Activated CD4-positive, alpha-beta T cell treated with anti-CD3 and anti-CD28 coated beads, Interleukin-2, amount 50 U/mL, for 24 hours (primary cell): ENCODE measurements around the gene ZBTB4.

Source experiments
- DNase-seq, 2 donors: peaks; one replicate each; pipeline ENCODE4 v3.0.0-alpha.2; 2020; ENCODE audit warnings: low read depth in 1 of 2, low spot score in 1 of 2

Gene ZBTB4

GRCh38 chr17:7423679-7424078 lies 55.8 kb downstream of the ZBTB4 start:
- DNase-seq, result no peak

DNA sequence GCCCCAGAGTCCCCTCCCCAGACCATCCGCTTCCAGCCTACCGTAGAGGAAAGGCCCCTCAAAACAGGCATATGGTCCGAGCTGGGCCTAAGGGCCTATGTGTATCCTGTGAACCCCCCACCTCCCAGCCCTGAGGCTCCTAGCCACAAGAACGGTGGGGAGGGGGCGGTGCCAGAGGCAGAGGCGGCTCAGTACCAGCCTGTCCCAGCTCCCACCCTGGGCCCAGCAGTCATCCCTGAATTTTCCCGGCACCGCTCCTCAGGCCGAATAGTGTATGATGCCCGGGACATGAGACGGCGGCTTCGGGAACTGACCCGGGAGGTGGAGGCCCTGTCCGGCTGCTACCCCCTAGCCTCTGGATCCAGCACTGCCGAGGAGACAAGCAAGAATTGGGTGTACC lies 58.2 kb downstream of the ZBTB4 start:
- DNase-seq, result no peak

- no peak for DNase-seq
Measured at GRCh38 chr17:7419819-7420610, 59.4 kb downstream of the ZBTB4 start, which contains the start of gene SPEM1. Gene SPEM1, plus strand, starts transcription at chr17:7420324. Its CDS starts 61 bp downstream, at chr17:7420385.

- no peak for DNase-seq
Measured at GRCh38 chr17:7418472-7419152, 60.8 kb downstream of the ZBTB4 start.

DNA sequence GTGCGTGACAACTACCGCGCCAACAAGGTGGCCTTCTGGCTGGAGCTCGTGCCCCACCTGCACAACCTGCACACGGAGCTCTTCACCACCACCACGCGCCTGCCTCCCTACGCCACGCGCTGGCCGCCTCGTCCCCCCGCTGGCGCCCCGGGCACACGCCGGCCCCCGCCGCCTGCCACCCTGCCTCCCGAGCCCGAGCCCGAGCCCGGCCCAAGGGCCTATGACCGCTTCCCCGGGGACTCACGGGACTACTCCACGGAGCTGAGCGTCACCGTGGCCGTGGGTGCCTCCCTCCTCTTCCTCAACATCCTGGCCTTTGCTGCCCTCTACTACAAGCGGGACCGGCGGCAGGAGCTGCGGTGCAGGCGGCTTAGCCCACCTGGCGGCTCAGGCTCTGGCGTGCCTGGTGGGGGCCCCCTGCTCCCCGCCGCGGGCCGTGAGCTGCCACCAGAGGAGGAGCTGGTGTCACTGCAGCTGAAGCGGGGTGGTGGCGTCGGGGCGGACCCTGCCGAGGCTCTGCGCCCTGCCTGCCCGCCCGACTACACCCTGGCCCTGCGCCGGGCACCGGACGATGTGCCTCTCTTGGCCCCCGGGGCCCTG lies 62.3 kb downstream of the ZBTB4 start:
- no peak for DNase-seq

GRCh38 chr17:7416323-7416722 lies 63.1 kb downstream of the ZBTB4 start:
- DNase-seq, result no peak

- DNase-seq, result no peak
Measured at GRCh38 chr17:7415784-7416183, 63.6 kb downstream of the ZBTB4 start.

GRCh38 chr17:7414837-7415236 lies 64.6 kb downstream of the ZBTB4 start:
- DNase-seq, result no peak

DNA sequence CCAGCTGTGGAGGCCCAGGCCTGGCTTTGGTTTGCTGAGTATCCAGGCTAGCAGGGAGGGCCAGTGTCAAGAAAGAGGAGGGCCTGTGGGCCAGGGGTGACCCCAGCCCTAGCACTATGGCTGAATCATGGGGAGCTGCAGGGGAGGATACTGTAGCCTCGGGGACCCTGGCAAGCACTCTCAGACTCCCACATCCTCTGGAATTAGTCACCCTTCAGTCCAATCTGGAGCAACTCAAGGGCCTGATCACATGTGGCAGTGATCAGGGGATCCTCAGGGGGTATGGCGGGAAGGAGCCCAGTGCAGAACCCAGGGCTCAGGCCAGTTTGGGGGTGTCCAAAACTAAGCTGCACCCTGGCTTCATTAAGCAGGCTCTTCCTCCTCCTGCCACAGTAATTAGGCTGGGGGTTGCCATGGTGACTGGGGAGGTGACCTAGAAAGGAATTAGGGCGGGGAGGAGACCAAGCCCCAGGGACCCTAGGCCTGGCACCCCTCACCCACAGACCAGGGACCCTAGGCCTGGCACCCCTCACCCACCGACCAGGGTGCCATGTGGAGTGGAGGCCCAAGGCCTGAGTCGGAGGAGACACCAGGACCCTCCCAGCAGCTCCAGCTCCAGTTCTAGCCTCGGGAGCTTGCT lies 66.0 kb downstream of the ZBTB4 start:
- DNase-seq, result no peak

GRCh38 chr17:7411427-7411750 lies 68.0 kb downstream of the ZBTB4 start:
- DNase-seq, result no peak

- DNase-seq, result no peak
Measured at GRCh38 chr17:7410634-7411426, 68.6 kb downstream of the ZBTB4 start.

DNA sequence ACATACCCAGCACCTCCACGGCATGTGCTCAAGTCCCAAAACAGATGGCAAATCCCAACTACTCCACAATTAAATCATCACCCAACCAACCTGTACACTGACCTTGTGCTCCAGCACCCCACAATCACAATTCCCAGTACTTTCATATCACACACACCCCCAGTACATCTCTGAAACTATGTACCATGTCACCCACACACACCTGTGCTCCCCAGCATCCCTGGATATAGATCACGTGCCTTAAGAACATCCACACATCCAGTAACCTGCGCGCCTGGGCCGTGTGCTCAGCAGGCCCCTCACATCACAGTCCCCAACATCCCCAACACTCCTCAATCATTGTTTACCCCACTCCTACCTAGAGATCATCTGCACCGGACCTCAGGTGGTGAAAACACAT lies 69.7 kb downstream of the ZBTB4 start:
- DNase-seq, result no peak
